Loucy (cell line): Measurements from ENCODE around the gene MRI1.

Experiments used
- H2AFZ ChIP-seq: fragments of 200-600 bp; sonication (generic); 2 replicates; pipeline ENCODE4 v1.6.0; 2016; ENCODE audit warnings: antibody characterized with exemption, mild to moderate bottlenecking, low read length, moderate library complexity
- H3F3A ChIP-seq: fragments of 200-600 bp; 2 replicates; pipeline ENCODE4 v1.6.0; 2016; ENCODE audit warnings: antibody characterized with exemption, low read depth, mild to moderate bottlenecking
- H3K27me3 ChIP-seq: fragments of 200-600 bp; sonication (generic); 2 replicates; pipeline ENCODE4 v1.6.1; 2014; ENCODE audit warnings: low read length, mild to moderate bottlenecking; ENCODE audit not compliant: insufficient read depth, poor library complexity, severe bottlenecking
- H3K36me3 ChIP-seq: fragments of 200-600 bp; sonication (generic); 2 replicates; pipeline ENCODE4 v1.6.1; 2016; ENCODE audit warnings: low read length; ENCODE audit not compliant: insufficient read depth
- H3K4me1 ChIP-seq: fragments of 200-600 bp; sonication (generic); 2 replicates; pipeline ENCODE4 v1.5.1; 2014; ENCODE audit warnings: low read length, mild to moderate bottlenecking; ENCODE audit not compliant: insufficient read depth, poor library complexity, severe bottlenecking
- H3K4me2 ChIP-seq: fragments of 200-600 bp; sonication (generic); 2 replicates; pipeline ENCODE4 v1.6.0; 2014; ENCODE audit warnings: antibody characterized with exemption, low read length, low read depth, mild to moderate bottlenecking; ENCODE audit not compliant: poor library complexity, severe bottlenecking
- H3K4me3 ChIP-seq: fragments of 200-600 bp; sonication (generic); 2 replicates; pipeline ENCODE4 v1.5.1; 2014; ENCODE audit warnings: low read length, mild to moderate bottlenecking, mixed read lengths; ENCODE audit not compliant: poor library complexity, severe bottlenecking
- H3K79me2 ChIP-seq: fragments of 200-600 bp; sonication (generic); 2 replicates; pipeline ENCODE4 v1.6.1; 2014; ENCODE audit warnings: low read length; ENCODE audit not compliant: insufficient read depth
- H3K9ac ChIP-seq: fragments of 200-600 bp; sonication (generic); 2 replicates; pipeline ENCODE4 v1.6.0; 2014; ENCODE audit warnings: mild to moderate bottlenecking, low read depth, low read length, moderate library complexity; ENCODE audit not compliant: poor library complexity, severe bottlenecking
- H3K9me2 ChIP-seq: fragments of 200-600 bp; sonication (generic); replicated peaks from 2 replicates; pipeline ENCODE4 v1.6.1; 2016; ENCODE audit warnings: low read depth, low read length, mixed read lengths
- H3K9me3 ChIP-seq: fragments of 200-600 bp; sonication (generic); 2 replicates; pipeline ENCODE4 v1.6.1; 2014; ENCODE audit warnings: mild to moderate bottlenecking, antibody characterized with exemption, low read length, low read depth; ENCODE audit not compliant: insufficient read depth
- H4K20me1 ChIP-seq: fragments of 200-600 bp; sonication (generic); 2 replicates; pipeline ENCODE4 v1.6.0; 2014; ENCODE audit warnings: antibody characterized with exemption, low read length, mild to moderate bottlenecking; ENCODE audit not compliant: insufficient read depth, poor library complexity, severe bottlenecking
- EZH2phosphoT487 ChIP-seq: fragments of 200-600 bp; IDR thresholded peaks from 2 replicates; pipeline ENCODE4 v1.6.1; 2018; ENCODE audit warnings: antibody characterized with exemption, mild to moderate bottlenecking, moderate library complexity, borderline replicate concordance
- TF ChIP-seq, protein P1 (sequence below): fragments of 200-600 bp; sonication (generic); conservative IDR thresholded peaks from 2 replicates; pipeline ENCODE4 v1.5.1; 2014; ENCODE audit warnings: mild to moderate bottlenecking, antibody characterized with exemption, low read length

Gene MRI1

GRCh38 chr19:13782537-13782936 is 18.2 kb downstream of the MRI1 start:
- H3K9me3 ChIP-seq = no peaks in the 10 kb centered on the region
- no peaks in the 10 kb centered on the region; the same call in 1 of the 2 replicates for H3K79me2 ChIP-seq
- peaks cover 8% of the 10 kb centered on the region for H3K4me1 ChIP-seq
- H4K20me1 ChIP-seq = no peaks in the 10 kb centered on the region
- H3K9ac ChIP-seq = no peak overlapping the region
- H3K27me3 ChIP-seq = no peaks in the 10 kb centered on the region
- H3K36me3 ChIP-seq = peaks cover 17% of the 10 kb centered on the region; the same call in 1 of the 2 replicates
- no peak overlapping the region for H3K4me2 ChIP-seq
- TF ChIP-seq, protein P1, sequence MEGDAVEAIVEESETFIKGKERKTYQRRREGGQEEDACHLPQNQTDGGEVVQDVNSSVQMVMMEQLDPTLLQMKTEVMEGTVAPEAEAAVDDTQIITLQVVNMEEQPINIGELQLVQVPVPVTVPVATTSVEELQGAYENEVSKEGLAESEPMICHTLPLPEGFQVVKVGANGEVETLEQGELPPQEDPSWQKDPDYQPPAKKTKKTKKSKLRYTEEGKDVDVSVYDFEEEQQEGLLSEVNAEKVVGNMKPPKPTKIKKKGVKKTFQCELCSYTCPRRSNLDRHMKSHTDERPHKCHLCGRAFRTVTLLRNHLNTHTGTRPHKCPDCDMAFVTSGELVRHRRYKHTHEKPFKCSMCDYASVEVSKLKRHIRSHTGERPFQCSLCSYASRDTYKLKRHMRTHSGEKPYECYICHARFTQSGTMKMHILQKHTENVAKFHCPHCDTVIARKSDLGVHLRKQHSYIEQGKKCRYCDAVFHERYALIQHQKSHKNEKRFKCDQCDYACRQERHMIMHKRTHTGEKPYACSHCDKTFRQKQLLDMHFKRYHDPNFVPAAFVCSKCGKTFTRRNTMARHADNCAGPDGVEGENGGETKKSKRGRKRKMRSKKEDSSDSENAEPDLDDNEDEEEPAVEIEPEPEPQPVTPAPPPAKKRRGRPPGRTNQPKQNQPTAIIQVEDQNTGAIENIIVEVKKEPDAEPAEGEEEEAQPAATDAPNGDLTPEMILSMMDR = no peak
- TF ChIP-seq EZH2phosphoT487 = no peak
- H3K9me2 ChIP-seq = no peaks in the 10 kb centered on the region
- H3K4me3 ChIP-seq = no peak overlapping the region
- no peak overlapping the region for H2AFZ ChIP-seq
- H3F3A ChIP-seq = no peaks in the 10 kb centered on the region

GRCh38 chr19:13783565-13784500 is 19.5 kb downstream of the MRI1 start:
- Histone ChIP-seq H3K4me2 (no peak overlapping the region), H2AFZ (no peak overlapping the region), H3K4me1 (peaks cover 8% of the 10 kb centered on the region), H3K9me2 (no peaks in the 10 kb centered on the region), H3K27me3 (no peaks in the 10 kb centered on the region), H4K20me1 (no peaks in the 10 kb centered on the region), H3K9me3 (no peaks in the 10 kb centered on the region), H3F3A (no peaks in the 10 kb centered on the region), H3K79me2 (no peaks in the 10 kb centered on the region), H3K4me3 (no peak overlapping the region), H3K9ac (no peak overlapping the region), H3K36me3 (peaks cover 5% of the 10 kb centered on the region; the same call in 1 of the 2 replicates)
- TF ChIP-seq EZH2phosphoT487 = no peak
- TF ChIP-seq, protein P1 = no peak

DNA sequence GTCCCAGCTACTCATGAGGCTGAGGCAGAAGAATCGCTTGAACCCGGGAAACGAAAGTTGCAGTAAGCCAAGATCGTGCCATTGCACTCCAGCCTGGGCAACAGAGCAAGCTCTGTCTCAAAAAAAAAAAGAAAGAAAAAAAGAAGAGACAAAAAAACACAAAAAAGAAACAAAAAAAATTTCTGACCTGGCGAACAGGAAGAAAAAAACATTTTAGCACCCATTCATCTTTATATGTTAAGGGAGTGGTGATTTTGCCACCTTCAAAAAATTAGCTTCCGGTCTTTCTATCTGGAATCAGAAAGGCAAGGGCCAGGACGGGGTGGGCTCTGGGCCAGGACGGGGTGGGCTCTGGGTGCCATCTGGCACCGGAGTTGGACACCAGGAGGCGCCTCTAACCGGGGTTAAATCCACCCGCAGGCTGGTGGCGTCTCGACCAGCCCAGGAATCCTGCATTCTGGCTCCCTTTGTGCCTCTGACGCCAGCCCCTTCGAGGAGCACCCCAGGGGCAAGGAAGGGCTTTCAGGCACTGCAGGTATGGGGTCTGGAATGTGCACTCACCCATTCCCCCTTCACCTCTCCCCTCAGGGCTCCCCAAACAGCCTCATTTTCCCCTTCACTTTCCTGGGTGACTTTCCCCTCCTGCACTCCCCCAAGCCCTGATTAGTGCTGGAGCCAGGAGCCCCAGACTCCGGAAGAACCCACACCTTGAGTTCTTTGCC is 20.6 kb downstream of the MRI1 start:
- no peaks in the 10 kb centered on the region for H3K79me2 ChIP-seq
- H3K4me2 ChIP-seq = peak overlapping the region; percentile 52
- TF ChIP-seq, protein P1 = peak; percentile 82
- TF ChIP-seq EZH2phosphoT487 = no peak
- H3K27me3 ChIP-seq = no peaks in the 10 kb centered on the region
- H3K4me1 ChIP-seq = peaks cover 8% of the 10 kb centered on the region
- H3K9ac ChIP-seq = no peak overlapping the region
- no peaks in the 10 kb centered on the region for H3K9me2 ChIP-seq
- H3K36me3 ChIP-seq = no peaks in the 10 kb centered on the region
- peak overlapping the region; percentile 95 for H2AFZ ChIP-seq
- no peaks in the 10 kb centered on the region for H3K9me3 ChIP-seq
- H3K4me3 ChIP-seq = peak overlapping the region; percentile 52
- H3F3A ChIP-seq = no peaks in the 10 kb centered on the region
- H4K20me1 ChIP-seq = no peaks in the 10 kb centered on the region
